HG03095 (cell line): ENCODE measurements around the gene MTCP1.

ENCODE experiments used
- ATAC-seq: cut with Tn5 transposase; IDR thresholded peaks from one replicate; pipeline ENCODE4 v1.9.1; 2021; ENCODE audit warnings: moderate library complexity; ENCODE audit not compliant: unreplicated experiment

The MTCP1 gene

DNA sequence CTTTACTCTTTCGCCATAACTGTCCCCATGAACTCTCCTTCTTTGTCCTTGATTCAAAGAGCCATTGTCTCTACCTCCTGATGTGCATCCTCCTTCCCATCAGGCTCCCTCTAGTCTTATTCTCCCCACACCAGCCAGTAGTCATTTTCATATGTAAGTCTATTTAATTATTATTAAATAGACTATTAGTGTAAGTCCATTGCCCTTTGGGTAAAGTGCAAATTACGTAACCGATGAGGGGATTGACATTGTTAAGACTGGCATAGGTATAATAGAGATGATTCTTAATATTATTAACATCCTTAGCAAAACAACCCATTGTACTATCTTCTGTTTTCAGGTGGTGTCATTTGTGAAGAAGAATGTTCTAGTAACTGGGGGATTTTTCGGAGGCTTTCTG lies 16.7 kb downstream of the MTCP1 start:
- ATAC-seq, result no peak

DNA sequence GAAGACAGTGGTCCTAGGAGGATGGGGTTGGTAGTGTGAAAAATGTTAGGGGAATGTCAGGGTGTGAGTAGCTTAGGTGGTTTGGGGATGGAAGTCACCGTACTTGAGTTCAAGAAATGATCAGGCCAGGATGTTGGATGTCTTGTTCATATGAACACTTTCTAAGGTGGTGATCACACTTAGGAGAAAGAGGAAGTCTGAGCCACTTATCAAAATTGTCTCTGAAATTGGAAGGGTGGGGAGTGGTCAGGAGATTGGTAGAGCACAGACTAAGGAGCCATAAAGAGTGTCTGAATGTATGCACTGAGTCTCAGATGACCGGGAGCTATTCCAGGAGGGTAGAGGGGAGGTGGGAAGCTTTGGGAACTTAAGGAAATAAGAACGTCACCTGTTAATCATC lies 17.3 kb downstream of the MTCP1 start:
- ATAC-seq, result no peak

DNA sequence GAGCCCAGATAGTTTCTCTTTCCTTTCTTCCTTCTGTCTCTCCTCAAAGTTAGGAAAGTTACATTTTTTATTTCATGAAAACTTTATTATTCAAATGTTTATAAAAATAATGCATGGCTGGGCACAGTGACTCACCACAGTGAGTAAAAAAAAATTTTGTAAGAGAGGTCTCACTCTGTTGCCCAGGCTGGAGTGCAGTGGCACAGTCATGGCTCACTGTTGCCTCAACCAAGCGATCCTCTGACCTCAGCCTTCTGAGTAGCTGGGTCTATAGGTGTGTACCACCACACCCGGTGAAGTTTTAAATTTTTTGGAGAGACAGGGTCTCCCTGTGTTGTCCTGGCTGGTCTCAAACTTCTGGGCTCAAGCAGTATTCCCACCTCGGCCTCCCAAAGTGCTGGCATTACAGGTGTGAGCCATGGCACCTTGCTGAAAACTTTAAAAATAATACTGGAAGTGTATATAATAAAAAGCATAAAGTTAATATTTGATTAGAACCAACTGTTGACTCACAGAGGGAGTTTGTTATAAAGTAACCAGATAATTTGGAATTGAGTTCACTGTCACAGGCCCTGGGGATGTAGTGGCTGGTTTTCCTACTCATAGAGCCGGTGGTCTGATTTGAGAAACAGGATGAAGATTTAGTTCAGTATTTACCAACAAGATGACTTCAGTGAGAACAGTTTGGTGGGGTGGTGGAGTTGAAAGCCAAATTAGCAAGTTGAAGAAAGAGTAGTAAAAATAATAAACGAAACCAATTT lies 18.0 kb downstream of the MTCP1 start:
- ATAC-seq, result no peak

DNA sequence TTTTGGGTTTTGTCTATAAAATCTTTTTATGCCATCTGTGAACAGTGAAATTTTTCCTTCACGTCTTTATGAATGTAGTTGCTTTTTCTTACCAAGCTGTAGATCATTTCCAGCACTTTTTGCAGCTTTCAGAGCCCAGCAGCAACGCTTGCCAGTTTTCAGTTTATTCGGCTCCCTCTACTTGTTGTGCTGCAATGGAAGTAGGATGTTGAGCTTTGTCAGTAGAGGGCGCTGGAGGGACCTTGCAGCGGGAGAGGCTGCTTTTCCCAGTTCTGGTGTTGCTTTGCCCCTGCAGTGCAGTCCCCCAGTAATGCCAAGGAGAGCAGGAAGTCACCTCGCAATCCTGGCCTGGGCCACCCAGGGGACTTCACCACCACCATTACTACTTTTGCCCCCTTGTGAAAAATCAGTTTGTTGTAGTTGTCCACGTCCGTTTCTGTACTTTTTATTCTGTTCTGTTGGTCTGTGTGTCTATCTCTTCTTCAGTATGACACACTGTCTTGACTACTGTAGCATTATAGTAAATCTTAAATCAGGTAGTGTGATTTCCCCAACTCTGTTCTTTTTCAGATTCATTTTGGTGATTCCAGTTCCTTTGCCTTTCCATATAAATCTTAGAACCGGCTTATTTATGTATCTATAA lies 21.8 kb downstream of the MTCP1 start:
- ATAC-seq, result no peak

DNA sequence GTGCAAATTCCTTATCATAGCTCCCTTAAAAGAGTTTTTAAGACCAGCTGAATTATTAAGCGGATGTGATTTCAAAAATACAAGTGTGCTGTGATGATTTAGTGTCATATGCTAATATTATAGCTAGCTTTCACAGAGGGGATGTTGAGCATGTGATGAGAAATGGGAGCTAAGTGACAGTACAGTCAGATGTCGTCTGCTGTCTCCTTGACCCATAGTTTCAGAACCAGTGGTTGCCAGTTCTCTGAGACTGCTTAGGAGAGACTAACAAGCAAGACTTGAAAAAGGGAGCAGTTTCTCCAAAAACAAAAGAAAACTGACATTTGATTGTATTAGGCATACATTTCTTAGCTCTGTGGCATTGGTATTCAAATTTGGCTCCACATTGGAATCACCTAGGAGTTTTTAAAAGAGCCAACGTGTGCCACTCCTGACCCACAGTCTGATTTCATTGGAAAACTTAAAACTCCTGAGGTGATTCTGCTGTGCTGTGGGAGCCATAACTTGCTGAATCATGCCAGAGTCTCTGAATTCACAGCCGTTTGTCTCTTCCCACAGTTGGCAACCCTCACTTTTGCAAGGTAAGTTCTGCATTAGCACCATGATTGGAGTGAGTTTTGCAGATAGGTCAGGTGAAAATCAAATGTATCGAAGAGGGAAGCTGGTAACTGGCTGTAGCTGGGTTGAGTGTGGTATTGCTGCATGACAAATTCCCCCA lies 24.0 kb downstream of the MTCP1 start:
- no peak for ATAC-seq

DNA sequence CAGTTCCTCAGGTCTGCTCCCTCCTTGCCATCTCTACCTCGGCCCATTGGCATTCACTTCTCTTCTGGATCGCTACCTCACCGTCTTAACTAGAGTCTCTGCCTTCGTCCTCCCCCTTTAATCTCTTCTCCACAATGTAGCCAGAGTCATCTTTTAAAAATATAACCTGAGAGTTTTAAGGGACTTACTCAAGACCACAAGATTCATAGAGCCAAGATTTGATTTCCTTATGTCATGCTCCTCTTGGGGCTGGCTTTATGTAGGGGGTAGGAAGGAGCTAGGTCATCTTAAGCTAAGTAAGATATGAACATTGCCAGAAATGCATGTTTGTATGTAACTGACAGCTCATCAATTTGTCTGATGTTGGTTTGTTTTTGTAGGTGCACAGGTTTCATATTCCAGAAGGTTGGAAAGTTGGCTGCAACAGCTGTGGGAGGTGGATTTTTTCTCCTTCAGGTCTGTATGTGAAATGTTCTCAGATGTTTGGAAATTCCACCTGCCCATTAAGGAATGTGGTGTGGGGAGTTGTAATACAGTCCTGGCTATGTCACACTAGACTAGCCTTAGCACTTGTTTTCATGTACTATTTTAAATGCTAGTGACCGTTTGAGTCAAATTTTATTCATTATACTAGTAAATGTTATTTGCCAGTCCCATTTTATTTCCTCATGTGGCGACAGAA lies 24.7 kb downstream of the MTCP1 start:
- no peak for ATAC-seq

DNA sequence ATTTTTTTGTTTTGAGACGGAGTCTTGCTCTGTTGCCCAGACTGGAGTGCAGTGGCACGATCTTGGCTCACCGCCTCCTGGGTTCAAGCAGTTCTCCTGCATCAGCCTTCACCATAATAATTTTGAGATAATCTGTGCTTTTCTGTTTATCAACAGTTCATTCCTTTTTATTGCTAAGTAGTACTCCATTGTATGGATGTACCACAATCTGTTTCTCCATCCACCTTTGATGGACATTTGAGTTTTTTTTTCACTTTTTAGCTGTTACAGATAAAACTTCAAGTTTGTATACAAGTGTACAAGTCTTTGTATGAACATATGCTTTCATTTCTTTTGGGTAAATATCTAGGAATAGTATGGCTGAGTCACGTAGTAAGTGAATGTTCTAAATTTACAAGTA lies 35.2 kb downstream of the MTCP1 start:
- no peak for ATAC-seq

DNA sequence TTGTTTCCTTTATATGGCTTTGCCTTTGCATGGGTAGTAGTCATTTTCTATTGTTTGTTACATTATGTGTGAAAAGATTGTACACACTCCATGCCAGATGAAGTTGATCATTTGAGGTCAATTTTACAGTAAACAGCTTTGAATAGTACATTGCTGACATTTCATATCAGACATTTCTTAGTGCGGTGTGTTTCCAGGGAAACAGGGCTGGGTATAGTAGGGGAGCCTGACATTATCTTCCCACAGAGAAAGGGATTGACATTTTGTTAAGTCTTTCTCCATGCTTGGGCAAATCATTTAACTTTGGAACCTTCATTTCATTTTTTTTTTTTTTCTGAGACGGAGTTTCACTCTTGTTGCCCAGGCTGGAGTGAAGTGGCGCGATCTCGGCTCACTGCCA lies 39.3 kb downstream of the MTCP1 start:
- ATAC-seq, result no peak

DNA sequence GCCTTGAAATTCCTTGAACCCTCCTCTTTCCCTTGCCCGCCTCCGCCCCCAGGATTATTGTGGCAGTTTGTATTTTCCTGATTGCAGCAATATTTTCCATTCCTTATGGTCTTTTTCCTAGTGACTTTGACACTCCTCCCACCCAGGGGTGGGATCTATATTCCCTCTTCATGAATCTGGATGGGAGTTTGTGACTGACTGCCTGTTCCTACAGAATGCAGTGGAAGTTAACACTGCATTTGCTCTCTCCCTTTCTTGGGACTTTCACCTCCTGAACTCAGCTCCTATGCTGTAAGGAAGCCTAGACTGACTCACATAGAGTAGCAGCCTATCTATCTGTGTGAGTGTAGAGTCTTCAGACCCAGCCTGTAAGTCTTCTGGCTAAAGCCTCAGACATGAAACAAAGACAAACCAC lies 42.1 kb downstream of the MTCP1 start:
- ATAC-seq, result no peak

DNA sequence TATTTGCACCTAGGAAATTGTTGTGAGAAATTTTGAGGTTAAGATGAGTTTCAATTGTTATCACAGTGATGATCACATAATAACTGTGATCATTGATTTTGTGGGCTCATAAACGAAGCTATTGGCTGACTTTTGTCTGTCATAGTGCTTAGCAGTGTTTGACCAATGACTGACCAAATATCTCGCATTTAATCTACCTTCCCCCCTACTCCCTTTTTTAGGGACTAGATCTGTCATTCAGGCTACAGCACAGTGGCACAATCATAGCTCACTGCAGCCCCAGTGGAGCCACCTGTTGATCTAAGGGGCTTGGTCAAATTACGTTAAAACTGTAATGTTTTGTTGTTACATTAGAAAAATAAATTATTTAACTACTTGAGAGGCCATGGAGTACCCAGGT lies 42.8 kb downstream of the MTCP1 start:
- no peak for ATAC-seq

DNA sequence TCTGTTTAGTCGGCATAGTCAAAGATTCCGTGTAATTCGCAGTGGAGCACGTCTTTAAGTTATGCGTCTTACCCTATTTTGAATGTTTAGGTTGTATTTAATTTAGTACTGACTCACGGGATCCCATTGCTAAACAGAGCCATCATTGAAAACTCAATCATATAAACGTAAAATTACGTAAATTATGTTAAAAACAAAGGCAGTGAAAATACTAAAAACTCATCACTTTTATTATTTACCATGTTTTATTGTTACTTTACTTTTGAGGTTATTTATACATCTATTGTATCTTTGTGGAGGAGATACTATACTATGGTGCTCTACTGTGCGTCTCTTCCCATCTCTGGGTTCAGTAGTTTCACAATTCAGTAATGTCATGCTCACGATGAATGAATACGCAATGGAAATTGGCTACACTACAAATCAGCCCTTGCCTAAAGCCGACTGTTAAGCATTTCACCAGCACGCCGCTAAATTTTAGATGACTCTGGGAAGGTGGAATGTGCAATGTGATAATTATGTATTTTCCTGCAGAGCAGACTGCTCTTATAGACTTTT lies 43.3 kb downstream of the MTCP1 start:
- no peak for ATAC-seq

DNA sequence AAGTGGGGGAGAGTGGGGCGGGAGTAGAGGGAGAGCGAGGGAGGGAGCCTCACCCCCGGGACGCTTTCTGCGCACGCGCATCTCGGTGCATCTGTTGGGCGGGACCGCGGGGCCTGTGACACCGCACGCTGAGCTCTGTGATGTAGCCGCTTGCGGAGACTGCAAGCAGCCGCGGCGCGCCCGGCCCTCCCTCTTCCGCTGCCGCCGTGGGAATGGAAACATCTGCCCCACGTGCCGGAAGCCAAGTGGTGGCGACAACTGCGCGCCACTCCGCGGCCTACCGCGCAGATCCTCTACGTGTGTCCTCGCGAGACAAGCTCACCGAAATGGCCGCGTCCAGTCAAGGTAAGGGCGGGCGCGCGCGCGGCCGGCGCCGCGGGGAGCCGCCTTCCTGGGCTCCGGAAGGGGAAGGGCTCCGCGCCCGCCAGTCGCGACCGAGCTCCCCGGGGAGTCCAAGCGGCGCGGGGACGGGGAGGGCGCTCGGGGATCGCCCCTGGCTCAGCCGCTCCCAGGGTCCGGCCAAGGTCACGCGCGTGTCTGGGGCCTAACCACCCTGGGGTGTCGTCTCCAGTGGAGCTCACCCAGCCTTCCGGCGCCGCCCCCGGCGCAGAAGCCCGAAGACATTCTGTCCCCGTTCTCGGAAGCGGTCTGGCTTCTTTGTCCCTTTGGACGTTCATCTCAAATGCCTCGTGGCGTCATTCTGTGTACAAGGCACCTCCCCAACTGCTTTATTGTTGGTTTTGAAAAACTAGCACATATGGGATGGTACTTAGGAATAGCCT lies 44.0 kb downstream of the MTCP1 start, which contains the start of gene FUNDC2:
FUNDC2 (plus strand) TSS at position 118 of the 782 bp plus-strand sequence; CDS start at position 213, 95 bp downstream.
- peak; percentile 87 for ATAC-seq

DNA sequence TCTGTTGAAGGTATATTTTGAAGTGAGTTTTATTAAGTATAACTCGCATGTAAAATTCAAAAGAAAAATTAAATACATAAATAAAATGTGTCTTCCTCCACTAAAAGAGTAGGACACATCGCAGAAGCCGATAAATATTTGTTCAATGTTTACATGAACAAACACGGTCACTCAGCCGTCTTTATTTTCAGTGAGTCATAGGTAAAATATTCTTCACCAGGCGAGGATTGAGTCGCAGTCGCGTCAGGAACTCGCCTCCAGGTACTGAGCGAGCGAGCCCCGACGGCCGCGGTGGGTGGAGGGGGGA lies 44.6 kb downstream of the MTCP1 start:
- ATAC-seq, result no peak

DNA sequence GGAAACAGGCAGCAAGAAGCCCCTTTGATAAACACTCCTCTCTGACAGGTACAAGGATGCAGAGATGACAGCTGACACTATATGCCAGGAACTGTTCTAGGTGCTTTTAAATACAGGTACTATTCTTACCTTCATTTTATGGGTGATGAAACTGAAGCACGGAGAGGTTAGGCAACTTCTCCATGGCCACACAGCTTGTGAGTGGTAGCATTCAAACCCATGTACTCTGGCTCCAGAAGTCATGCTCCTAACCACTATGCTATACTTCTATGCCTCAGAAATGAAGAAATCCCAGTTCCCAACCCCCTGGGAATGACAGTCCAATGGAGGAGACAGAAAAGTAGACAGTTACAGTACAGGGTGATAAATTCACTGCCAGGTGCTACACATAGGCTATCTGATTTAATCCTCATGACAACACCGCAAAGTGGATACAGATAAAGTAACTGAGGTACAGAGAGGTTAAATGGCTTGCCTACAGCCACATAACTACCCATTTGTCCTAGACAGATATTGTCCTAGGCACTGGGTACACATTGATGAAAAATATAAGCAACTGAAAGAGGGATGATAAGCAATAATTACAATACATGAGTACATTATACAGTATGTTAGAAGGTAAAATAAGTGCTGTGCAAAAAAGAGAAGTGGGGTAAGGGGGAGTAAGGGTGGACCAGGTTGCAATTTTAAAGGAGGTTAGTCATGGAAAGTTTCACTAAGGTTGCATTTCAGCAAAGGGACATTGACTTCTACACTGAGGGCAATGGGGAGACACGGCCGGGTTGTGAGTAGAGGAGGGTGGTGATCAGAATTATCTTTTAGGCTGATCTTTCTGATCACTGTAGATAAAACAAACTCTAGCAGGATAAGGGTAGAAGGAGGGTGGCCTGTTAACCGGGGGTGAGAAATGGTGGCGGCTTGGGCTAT lies 46.8 kb downstream of the MTCP1 start:
- no peak for ATAC-seq

DNA sequence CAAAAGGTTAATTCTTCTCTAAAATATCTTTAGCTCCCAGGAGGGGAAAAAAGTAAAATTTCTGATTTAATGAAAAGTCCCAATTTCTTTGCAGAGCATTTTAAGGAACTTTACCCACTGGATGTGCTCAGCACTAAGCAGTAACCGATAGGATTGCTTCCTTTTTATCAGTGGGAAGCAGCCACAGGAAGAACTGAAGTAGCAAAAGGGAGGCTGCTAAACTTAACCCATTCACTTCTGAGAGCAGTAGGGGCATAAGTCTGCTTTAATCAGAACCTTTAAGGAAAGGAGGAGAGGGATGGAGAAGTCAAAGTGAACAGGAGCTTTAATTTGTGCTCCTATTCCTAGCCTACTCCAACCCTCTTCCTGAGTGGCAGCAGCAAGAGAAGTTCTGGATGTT lies 48.4 kb downstream of the MTCP1 start, which contains the start of gene F8:
F8 (minus strand) TSS at position 139 of the 400 bp plus-strand sequence. CDS start 171 bp downstream, outside the sequence.
- no peak for ATAC-seq

DNA sequence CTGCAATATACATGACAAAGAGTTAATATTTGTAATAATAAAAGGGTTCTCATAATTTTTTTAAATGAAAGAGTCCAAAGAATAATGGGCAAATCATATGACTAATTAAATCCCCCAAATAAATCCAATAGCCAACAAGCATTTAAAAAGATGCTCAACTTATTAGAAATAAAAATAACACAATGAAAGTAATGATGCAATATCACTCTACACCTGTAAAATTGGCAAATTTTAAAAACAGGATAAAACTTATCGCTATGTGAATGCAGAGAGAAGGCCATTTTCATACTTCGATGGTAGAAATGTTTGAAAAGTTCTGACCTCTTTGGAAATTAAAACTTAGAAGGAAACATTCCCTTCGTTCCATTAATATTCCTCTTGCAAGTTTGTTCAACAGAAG lies 50.3 kb downstream of the MTCP1 start:
- no peak for ATAC-seq
